Measurements from ENCODE around the gene C11orf97.
"Not testable (repeated sequence)": the region's sequence is repeated elsewhere in the genome, so short reads cannot be mapped to it uniquely, and the experiment has no call there.

Gene C11orf97

DNA sequence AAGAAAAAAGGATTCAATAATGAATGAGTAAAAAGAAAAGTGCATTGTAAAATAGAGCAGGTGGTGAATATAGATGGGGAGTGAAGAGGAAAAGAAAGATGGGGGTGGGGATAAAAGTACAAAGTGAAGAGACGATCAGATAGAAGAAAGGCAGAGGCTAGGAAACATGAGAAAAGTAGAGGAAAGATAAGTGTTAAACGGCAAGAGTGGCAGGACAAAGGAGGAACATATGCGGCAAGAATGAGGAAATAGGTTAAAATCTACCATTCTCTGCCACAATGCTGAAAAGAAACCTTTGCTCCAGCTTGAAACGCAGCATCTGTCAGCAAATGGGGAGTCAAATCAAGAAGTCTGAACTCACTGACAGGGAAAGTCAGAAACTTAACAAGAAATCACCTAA lies 38.3 kb downstream of the C11orf97 start:
- H3K4me2 ChIP-seq (ENCODE audit: low read depth, low read length): no peak overlapping the region
- TF ChIP-seq EZH2 (optimal IDR thresholded peaks at IDR 0.05; ENCODE audit: low read depth, low read length) (no peak), EZH2phosphoT487 (IDR thresholded peaks at IDR 0.05; ENCODE audit: low read length) (no peak)
- TF ChIP-seq, protein P1, sequence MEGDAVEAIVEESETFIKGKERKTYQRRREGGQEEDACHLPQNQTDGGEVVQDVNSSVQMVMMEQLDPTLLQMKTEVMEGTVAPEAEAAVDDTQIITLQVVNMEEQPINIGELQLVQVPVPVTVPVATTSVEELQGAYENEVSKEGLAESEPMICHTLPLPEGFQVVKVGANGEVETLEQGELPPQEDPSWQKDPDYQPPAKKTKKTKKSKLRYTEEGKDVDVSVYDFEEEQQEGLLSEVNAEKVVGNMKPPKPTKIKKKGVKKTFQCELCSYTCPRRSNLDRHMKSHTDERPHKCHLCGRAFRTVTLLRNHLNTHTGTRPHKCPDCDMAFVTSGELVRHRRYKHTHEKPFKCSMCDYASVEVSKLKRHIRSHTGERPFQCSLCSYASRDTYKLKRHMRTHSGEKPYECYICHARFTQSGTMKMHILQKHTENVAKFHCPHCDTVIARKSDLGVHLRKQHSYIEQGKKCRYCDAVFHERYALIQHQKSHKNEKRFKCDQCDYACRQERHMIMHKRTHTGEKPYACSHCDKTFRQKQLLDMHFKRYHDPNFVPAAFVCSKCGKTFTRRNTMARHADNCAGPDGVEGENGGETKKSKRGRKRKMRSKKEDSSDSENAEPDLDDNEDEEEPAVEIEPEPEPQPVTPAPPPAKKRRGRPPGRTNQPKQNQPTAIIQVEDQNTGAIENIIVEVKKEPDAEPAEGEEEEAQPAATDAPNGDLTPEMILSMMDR (IDR thresholded peaks at IDR 0.05; ENCODE audit: low read length): no peak
- no peaks in the 10 kb centered on the region for H3K4me1 ChIP-seq (ENCODE audit: low read length)
- H2AFZ ChIP-seq (ENCODE audit: low read length): no peak overlapping the region
- no peaks in the 10 kb centered on the region for H3K27me3 ChIP-seq (replicated peaks; ENCODE audit: insufficient read depth, low read length)
- no peaks in the 10 kb centered on the region for H4K20me1 ChIP-seq (ENCODE audit: insufficient read depth, low read length)
- H3F3A ChIP-seq (ENCODE audit: insufficient read depth, low read length): no peaks in the 10 kb centered on the region
- H3K27ac ChIP-seq (ENCODE audit: low read length): no peak overlapping the region
- H3K79me2 ChIP-seq (ENCODE audit: low read length): no peaks in the 10 kb centered on the region
- no peaks in the 10 kb centered on the region for H3K36me3 ChIP-seq (replicated peaks; ENCODE audit: insufficient read depth, low read length)
- no peak overlapping the region for H3K4me3 ChIP-seq (ENCODE audit: low read length)
- H3K9me2 ChIP-seq (replicated peaks; ENCODE audit: insufficient read depth, low read length): no peaks in the 10 kb centered on the region
- H3K9me3 ChIP-seq (replicated peaks; ENCODE audit: insufficient read depth, low read length): no peaks in the 10 kb centered on the region
- no peak for DNase-seq
- no peak overlapping the region for H3K9ac ChIP-seq (ENCODE audit: low read length)

DNA sequence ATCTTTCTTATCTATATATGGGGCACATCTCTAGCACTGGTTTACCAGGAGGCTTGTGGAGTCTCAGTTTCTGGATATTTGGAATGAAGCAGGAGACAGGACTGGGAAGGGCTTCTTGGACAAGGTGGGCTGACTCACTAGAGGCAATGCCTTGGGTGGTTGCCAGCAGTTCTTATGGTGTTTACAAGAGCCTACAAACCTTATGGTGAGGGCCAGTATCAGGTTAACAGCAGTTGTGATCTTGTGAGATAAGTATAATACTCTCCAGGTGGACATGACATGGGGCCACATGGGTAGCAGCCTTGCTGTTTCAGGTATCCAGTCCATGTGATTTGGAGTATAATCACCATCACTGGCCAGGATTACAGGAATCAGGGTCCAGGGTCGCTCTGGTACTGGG lies 41.7 kb downstream of the C11orf97 start:
- TF ChIP-seq, protein P1 (IDR thresholded peaks at IDR 0.05; ENCODE audit: low read length): no peak
- TF ChIP-seq EZH2phosphoT487 (IDR thresholded peaks at IDR 0.05; ENCODE audit: low read length) (no peak), EZH2 (optimal IDR thresholded peaks at IDR 0.05; ENCODE audit: low read depth, low read length) (no peak)
- Histone ChIP-seq H3F3A (ENCODE audit: insufficient read depth, low read length) (no peaks in the 10 kb centered on the region), H3K27me3 (replicated peaks; ENCODE audit: insufficient read depth, low read length) (no peaks in the 10 kb centered on the region), H3K9me2 (replicated peaks; ENCODE audit: insufficient read depth, low read length) (no peaks in the 10 kb centered on the region), H3K79me2 (ENCODE audit: low read length) (no peaks in the 10 kb centered on the region), H3K9me3 (replicated peaks; ENCODE audit: insufficient read depth, low read length) (no peaks in the 10 kb centered on the region), H3K36me3 (replicated peaks; ENCODE audit: insufficient read depth, low read length) (no peaks in the 10 kb centered on the region), H3K4me1 (ENCODE audit: low read length) (no peaks in the 10 kb centered on the region), H4K20me1 (ENCODE audit: insufficient read depth, low read length) (no peaks in the 10 kb centered on the region), H3K9ac (ENCODE audit: low read length) (no peak overlapping the region), H3K4me3 (ENCODE audit: low read length) (no peak overlapping the region), H2AFZ (ENCODE audit: low read length) (no peak overlapping the region), H3K27ac (ENCODE audit: low read length) (no peak overlapping the region), H3K4me2 (ENCODE audit: low read depth, low read length) (no peak overlapping the region)
- no peak for DNase-seq

DNA sequence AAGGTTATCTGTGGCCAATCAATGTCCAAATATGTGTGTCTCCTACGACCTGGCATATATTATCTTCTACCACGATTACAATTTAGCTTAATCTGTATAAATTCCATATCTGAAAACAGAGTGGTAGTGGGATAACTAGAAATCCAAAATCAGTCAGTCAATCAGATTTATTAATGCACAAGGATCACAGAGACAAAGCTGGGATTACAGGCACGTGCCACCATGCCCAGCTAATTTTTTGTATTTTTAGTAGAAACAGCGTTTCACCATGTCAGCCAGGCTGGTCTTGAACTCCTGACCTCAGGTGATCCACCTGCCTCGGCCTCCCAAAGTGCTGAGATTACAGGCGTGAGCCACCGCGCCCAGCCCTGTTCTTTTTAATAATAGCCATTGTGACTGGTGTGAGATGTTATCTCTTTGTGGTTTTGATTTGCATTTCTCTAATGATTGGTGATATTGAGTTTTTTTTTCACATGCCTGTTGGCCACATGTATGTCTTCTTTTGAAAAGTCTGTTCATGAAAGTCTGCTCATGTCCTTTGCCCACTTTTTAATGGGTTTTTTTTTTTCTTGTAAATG lies 43.6 kb downstream of the C11orf97 start:
- H3K9ac ChIP-seq (ENCODE audit: low read length); H3K9me2 ChIP-seq (replicated peaks; ENCODE audit: insufficient read depth, low read length); H3K79me2 ChIP-seq (ENCODE audit: low read length); H3K4me3 ChIP-seq (ENCODE audit: low read length); H3K4me1 ChIP-seq (ENCODE audit: low read length); H3K27me3 ChIP-seq (replicated peaks; ENCODE audit: insufficient read depth, low read length); H3F3A ChIP-seq (ENCODE audit: insufficient read depth, low read length); H3K36me3 ChIP-seq (replicated peaks; ENCODE audit: insufficient read depth, low read length); H3K4me2 ChIP-seq (ENCODE audit: low read depth, low read length); H3K27ac ChIP-seq (ENCODE audit: low read length); H3K9me3 ChIP-seq (replicated peaks; ENCODE audit: insufficient read depth, low read length); DNase-seq; H2AFZ ChIP-seq (ENCODE audit: low read length); H4K20me1 ChIP-seq (ENCODE audit: insufficient read depth, low read length): not testable (repeated sequence)

DNA sequence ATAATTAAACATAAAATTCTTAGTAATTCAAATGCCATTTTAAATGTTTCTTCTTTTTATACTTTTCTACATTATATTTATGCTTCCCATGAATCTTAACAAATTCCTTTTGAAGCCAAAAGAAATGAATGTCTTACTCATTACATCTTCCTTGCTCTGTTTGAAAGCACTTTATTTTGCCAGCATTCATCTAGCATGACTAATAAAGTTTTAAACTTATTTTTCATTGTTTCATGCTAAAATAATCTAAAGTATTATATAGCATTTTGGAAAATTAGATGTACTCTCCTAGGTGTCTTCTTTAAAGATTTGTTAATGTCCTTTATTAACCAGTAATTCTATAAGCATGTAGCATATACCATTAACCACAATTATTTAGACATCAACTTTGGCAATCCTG lies 45.2 kb downstream of the C11orf97 start:
- no peak overlapping the region for H3K27ac ChIP-seq (ENCODE audit: low read length)
- no peaks in the 10 kb centered on the region for H3K27me3 ChIP-seq (replicated peaks; ENCODE audit: insufficient read depth, low read length)
- TF ChIP-seq EZH2 (optimal IDR thresholded peaks at IDR 0.05; ENCODE audit: low read depth, low read length): no peak
- TF ChIP-seq EZH2phosphoT487 (IDR thresholded peaks at IDR 0.05; ENCODE audit: low read length): no peak
- TF ChIP-seq, protein P1 (IDR thresholded peaks at IDR 0.05; ENCODE audit: low read length): no peak
- no peaks in the 10 kb centered on the region for H3K36me3 ChIP-seq (replicated peaks; ENCODE audit: insufficient read depth, low read length)
- no peaks in the 10 kb centered on the region for H4K20me1 ChIP-seq (ENCODE audit: insufficient read depth, low read length)
- H3K4me2 ChIP-seq (ENCODE audit: low read depth, low read length): no peak overlapping the region
- no peaks in the 10 kb centered on the region for H3F3A ChIP-seq (ENCODE audit: insufficient read depth, low read length)
- no peak overlapping the region for H3K9ac ChIP-seq (ENCODE audit: low read length)
- no peak overlapping the region for H2AFZ ChIP-seq (ENCODE audit: low read length)
- H3K4me3 ChIP-seq (ENCODE audit: low read length): no peak overlapping the region
- no peaks in the 10 kb centered on the region for H3K9me2 ChIP-seq (replicated peaks; ENCODE audit: insufficient read depth, low read length)
- H3K79me2 ChIP-seq (ENCODE audit: low read length): no peaks in the 10 kb centered on the region
- no peaks in the 10 kb centered on the region for H3K9me3 ChIP-seq (replicated peaks; ENCODE audit: insufficient read depth, low read length)
- H3K4me1 ChIP-seq (ENCODE audit: low read length): no peaks in the 10 kb centered on the region
- DNase-seq: no peak

Measured in MM.1S (cell line).